ENCODE data around the gene GPD1L. TPM values are rescaled to one million over a fixed set of nuclear protein-coding genes. Genes with fewer than 3 reads are reported as not detected.

GPD1L gene
- total RNA-seq, 1 donor from 2014 or later = 21.3 TPM

DNA sequence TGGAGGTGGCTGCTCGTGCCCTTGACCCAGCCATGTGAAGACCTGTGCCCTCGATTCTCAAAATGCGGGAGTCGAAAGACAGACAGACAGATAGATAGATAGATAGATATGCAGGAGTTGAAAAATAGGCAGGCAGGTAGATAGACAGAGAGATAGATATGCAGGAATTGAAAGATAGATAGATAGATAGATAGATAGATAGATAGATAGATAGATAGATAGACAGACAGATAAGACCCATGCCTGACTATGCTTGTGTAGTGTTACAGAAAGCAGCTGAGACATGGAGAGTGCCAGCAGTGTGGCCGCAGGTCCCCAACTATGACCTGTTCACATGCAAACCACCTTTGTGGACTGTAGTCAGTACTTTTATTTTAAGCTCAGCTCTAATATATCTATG lies 17.2 kb downstream of the GPD1L start:
- TF ChIP-seq, protein P1, sequence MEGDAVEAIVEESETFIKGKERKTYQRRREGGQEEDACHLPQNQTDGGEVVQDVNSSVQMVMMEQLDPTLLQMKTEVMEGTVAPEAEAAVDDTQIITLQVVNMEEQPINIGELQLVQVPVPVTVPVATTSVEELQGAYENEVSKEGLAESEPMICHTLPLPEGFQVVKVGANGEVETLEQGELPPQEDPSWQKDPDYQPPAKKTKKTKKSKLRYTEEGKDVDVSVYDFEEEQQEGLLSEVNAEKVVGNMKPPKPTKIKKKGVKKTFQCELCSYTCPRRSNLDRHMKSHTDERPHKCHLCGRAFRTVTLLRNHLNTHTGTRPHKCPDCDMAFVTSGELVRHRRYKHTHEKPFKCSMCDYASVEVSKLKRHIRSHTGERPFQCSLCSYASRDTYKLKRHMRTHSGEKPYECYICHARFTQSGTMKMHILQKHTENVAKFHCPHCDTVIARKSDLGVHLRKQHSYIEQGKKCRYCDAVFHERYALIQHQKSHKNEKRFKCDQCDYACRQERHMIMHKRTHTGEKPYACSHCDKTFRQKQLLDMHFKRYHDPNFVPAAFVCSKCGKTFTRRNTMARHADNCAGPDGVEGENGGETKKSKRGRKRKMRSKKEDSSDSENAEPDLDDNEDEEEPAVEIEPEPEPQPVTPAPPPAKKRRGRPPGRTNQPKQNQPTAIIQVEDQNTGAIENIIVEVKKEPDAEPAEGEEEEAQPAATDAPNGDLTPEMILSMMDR (IDR thresholded peaks at IDR 0.05; ENCODE audit: insufficient read depth, low read length, severe bottlenecking) = no peak
- FAIRE-seq = no peak
- H3K4me3 ChIP-seq (ENCODE audit: low read depth, low read length) = no peak overlapping the region
- H3K36me3 ChIP-seq (ENCODE audit: control insufficient read depth, insufficient read depth, low read length) = no peaks in the 10 kb centered on the region
- H3K27me3 ChIP-seq (ENCODE audit: control insufficient read depth, insufficient read depth, low read length) = no peaks in the 10 kb centered on the region
- DNase-seq (ENCODE audit: low read depth) = no peak

DNA sequence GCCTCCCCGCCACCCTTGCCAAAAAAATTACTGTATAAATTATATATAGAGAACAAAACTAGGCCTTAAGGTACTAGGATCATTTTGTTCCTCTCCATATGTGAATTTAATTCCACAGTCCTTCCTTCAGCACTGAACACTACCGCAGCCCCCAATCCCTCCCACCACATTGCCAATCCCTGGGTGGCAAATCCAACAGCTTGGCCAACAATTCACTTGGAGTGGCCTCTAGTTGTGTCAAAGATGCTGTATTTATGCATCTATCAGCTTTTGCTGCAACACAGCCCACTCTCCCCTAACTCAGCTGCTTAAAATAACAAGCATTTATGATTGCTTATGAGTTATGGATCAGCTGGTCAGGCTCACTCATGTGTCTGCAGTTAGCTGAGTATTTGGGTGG lies 18.6 kb downstream of the GPD1L start:
- FAIRE-seq = no peak
- TF ChIP-seq, protein P1 (IDR thresholded peaks at IDR 0.05; ENCODE audit: insufficient read depth, low read length, severe bottlenecking) = no peak
- no peaks in the 10 kb centered on the region for H3K27me3 ChIP-seq (ENCODE audit: control insufficient read depth, insufficient read depth, low read length)
- no peak overlapping the region for H3K4me3 ChIP-seq (ENCODE audit: low read depth, low read length)
- no peaks in the 10 kb centered on the region for H3K36me3 ChIP-seq (ENCODE audit: control insufficient read depth, insufficient read depth, low read length)
- DNase-seq (ENCODE audit: low read depth) = no peak

DNA sequence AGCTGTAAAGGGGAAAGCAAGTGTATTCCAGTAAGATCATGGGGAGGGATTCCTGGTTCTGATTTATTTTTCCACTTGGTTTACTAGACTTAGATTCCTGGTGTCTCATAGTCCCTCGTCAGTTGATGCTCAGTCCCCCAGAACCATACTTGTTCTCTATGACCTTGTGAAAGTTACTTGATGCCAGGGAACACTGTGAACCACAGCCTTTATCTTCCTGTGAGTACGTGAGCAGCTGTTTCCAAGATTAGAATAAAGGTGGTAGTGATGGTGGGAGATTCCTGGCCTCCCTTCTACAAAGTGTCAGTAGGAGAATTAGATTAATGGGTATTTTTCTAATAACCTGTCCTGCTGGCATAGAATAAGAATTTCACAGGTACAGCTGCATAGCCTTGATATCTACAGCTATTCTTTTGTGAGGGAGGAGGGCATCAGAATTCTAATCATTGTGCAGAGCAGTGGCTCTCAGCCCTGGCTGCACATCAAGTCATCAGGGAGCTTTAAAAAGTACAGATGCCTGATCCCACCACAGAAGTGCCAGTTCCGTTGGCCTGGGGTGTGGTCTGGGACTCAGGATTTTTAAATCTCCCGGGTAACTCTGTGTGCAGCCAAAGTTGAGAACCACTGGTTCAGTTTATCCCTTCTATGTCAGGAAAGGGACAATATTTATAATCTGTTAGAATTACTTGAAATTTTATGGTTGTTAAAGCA lies 20.0 kb downstream of the GPD1L start:
- no peaks in the 10 kb centered on the region for H3K36me3 ChIP-seq (ENCODE audit: control insufficient read depth, insufficient read depth, low read length)
- FAIRE-seq (no peak), DNase-seq (ENCODE audit: low read depth) (no peak)
- H3K27me3 ChIP-seq (ENCODE audit: control insufficient read depth, insufficient read depth, low read length) = no peaks in the 10 kb centered on the region
- no peak overlapping the region for H3K4me3 ChIP-seq (ENCODE audit: low read depth, low read length)
- TF ChIP-seq, protein P1 (IDR thresholded peaks at IDR 0.05; ENCODE audit: insufficient read depth, low read length, severe bottlenecking) = no peak

DNA sequence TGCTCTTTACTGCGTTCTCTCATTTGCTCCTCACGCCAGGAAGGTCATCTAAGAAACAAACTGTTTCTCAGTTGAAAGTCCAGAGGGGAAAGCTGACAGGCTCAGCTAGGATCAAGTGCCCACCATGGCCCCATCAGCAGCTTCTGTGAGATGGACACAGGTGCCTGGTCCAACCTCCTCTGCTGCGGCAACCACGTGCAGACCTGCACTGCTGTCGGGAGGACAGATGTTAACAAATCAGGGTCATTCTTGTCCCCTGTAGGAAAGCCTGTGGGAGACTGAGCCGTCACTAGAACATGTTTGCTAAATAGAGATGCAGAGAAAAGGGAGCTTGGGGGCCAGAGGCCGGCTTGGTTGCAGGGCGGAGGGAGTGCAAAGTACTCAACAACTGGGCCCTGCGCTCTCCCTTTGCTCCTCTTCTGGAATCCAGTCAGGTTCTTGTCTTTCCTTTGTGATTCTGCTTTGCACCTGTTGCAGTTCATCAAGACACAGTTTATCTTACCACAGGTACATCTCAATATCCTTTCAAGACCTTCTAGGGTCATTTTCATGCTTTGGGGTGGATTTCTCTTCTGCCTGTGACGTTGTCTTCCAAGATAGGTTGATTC lies 20.9 kb downstream of the GPD1L start:
- H3K4me3 ChIP-seq (ENCODE audit: low read depth, low read length) = no peak overlapping the region
- DNase-seq (ENCODE audit: low read depth) (no peak), FAIRE-seq (no peak)
- no peaks in the 10 kb centered on the region for H3K36me3 ChIP-seq (ENCODE audit: control insufficient read depth, insufficient read depth, low read length)
- no peaks in the 10 kb centered on the region for H3K27me3 ChIP-seq (ENCODE audit: control insufficient read depth, insufficient read depth, low read length)
- TF ChIP-seq, protein P1 (IDR thresholded peaks at IDR 0.05; ENCODE audit: insufficient read depth, low read length, severe bottlenecking) = no peak

DNA sequence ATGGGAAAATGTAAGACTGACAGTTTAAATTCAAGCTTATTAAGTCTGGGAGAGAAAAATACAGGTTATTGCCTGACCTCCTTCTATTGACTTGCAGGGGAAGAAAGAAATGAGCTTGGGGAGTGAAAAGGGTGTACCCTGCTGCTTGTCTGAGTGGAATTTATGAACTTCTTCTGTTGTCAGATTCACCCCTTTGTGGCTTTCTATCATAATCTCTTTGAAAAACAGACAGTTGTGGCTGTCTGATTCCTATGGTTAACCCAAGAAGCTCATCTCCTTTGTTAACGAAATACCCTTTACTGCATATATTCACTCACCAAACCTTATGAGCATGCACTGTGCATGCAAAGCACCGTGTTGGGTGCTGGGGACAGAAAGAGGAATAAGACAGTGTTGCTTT lies 22.5 kb downstream of the GPD1L start:
- DNase-seq (ENCODE audit: low read depth) (no peak), FAIRE-seq (no peak)
- TF ChIP-seq, protein P1 (IDR thresholded peaks at IDR 0.05; ENCODE audit: insufficient read depth, low read length, severe bottlenecking) = no peak
- Histone ChIP-seq H3K36me3 (ENCODE audit: control insufficient read depth, insufficient read depth, low read length) (no peaks in the 10 kb centered on the region), H3K4me3 (ENCODE audit: low read depth, low read length) (no peak overlapping the region), H3K27me3 (ENCODE audit: control insufficient read depth, insufficient read depth, low read length) (peaks cover 4% of the 10 kb centered on the region)
